Esophagus squamous epithelium (tissue), 5 donors: ENCODE results near the gene DGUOK. TPM values are rescaled to one million over a fixed set of nuclear protein-coding genes. Genes with fewer than 3 reads are reported as not detected.
A peak's percentile ranks its signal among the peaks of the same experiment; 100 is the strongest.

Experiments used
- DNase-seq: peaks from one replicate; lab custom pipeline; 2025; lab: John Stamatoyannopoulos, UW
- H3K27ac ChIP-seq, 4 donors: fragments of 200-600 bp; sonication (generic); one replicate each; pipeline ENCODE4 v1.5.1; 2016 to 2019; ENCODE audit warnings: mild to moderate bottlenecking in 1 of 4
- H3K27me3 ChIP-seq, 4 donors: fragments of 200-600 bp; sonication (generic); 1 replicate in 3 of 4; 2 replicates in 1 of 4; pipeline versions ENCODE4 v1.5.1 to v1.6.0; 2017 to 2021; ENCODE audit warnings: antibody characterized with exemption in 1 of 4
- H3K36me3 ChIP-seq, 3 donors: fragments of 200-600 bp; sonication (generic); one replicate each; pipeline ENCODE4 v1.5.1; 2016 to 2019
- H3K4me1 ChIP-seq, 3 donors: fragments of 200-600 bp; sonication (generic); one replicate each; pipeline ENCODE4 v1.5.1; 2017 to 2019
- H3K4me3 ChIP-seq, 4 donors: fragments of 200-600 bp; sonication (generic); 1 replicate in 3 of 4; 2 replicates in 1 of 4; pipeline ENCODE4 v1.5.1; 2016 to 2019; ENCODE audit warnings: mild to moderate bottlenecking in 2 of 4, moderate library complexity in 1 of 4
- H3K9me3 ChIP-seq, 3 donors: fragments of 200-600 bp; sonication (generic); one replicate each; pipeline ENCODE4 v1.5.1; 2016 to 2019
- CTCF ChIP-seq, 6 experiments: fragments of 450-650 bp in 4 of 6; fragments of 200-600 bp in 2 of 6; sonication (generic) in 2 of 6; IDR thresholded peaks; one replicate each; pipeline ENCODE4 v1.5.1; 2016 to 2019; ENCODE audit warnings: antibody characterized with exemption in 6 of 6, mild to moderate bottlenecking in 4 of 6, moderate library complexity in 4 of 6
- POLR2A ChIP-seq, 4 donors: fragments of 450-650 bp; IDR thresholded peaks; one replicate each; pipeline ENCODE4 v1.6.1; 2017; ENCODE audit warnings: antibody characterized with exemption in 4 of 4, mild to moderate bottlenecking in 4 of 4, moderate library complexity in 3 of 4
- WGBS, 2 donors: methylation state at CpG; one replicate each; pipeline ENCODE4 v1.1.5; 2018; 5-methylcytosine and 5-hydroxymethylcytosine counted together
- intact Hi-C: fragments of 100-400 bp; cut with DNase I; formaldehyde crosslinking; loops from one replicate; pipeline ENCODE4 v1.15.0; 2022
- total RNA-seq, 4 donors: library from RNA; depleted of rRNA; stranded (reverse); fragments of >200 nt; gene quantifications; one replicate each; pipeline ENCODE4 v1.1.0, GENCODE V29; 2016
- donor health status: DM: yes; HTN: yes; CAD: no.

Gene DGUOK
- total RNA-seq, 4 donors from 2014 or later, result 23.5 to 53.4 (median 40.2) TPM

- H3K4me3 ChIP-seq, result peak overlapping the region; percentile 12 to 58 (median 41)
- peaks cover 0 to 10% (median 0%) of the 10 kb centered on the region in 3 donors for H3K4me1 ChIP-seq
- intact Hi-C loops, result no loop called here
- H3K27ac ChIP-seq, result peak overlapping the region; percentile 47 to 86 (median 80)
- H3K27me3 ChIP-seq, result no peaks in the 10 kb centered on the region
- TF ChIP-seq POLR2A (IDR thresholded peaks at IDR 0.05) (no peak), CTCF (IDR thresholded peaks at IDR 0.05) (no peak)
- H3K9me3 ChIP-seq, result no peaks in the 10 kb centered on the region
- DNase-seq, result no peak
- WGBS, 2 donors, result 53 to 65% methylated on average over 13 to 14 of the region's 15 CpGs
- no peaks in the 10 kb centered on the region for H3K36me3 ChIP-seq
Observed at GRCh38 chr2:73896362-73897239, 30.1 kb upstream of the DGUOK start.

- H3K36me3 ChIP-seq, result no peaks in the 10 kb centered on the region
- no peaks in the 10 kb centered on the region for H3K27me3 ChIP-seq
- peaks cover 0 to 10% (median 0%) of the 10 kb centered on the region in 3 donors for H3K4me1 ChIP-seq
- TF ChIP-seq POLR2A (IDR thresholded peaks at IDR 0.05), result no peak
- TF ChIP-seq CTCF (IDR thresholded peaks at IDR 0.05), result no peak
- WGBS, 2 donors, result 100% methylated on average over 1 of the region's 4 CpGs
- peak overlapping the region; percentile 47 to 86 (median 80) for H3K27ac ChIP-seq
- DNase-seq, result no peak
- peak overlapping the region; percentile 12 to 58 (median 41) for H3K4me3 ChIP-seq
- no peaks in the 10 kb centered on the region for H3K9me3 ChIP-seq
- intact Hi-C loops, result no loop called here
Observed at GRCh38 chr2:73897240-73897583, 29.5 kb upstream of the DGUOK start.

GRCh38 chr2:73897934-73898333, 28.7 kb upstream of the DGUOK start:
- no peak for TF ChIP-seq CTCF (IDR thresholded peaks at IDR 0.05)
- TF ChIP-seq POLR2A (IDR thresholded peaks at IDR 0.05), result no peak
- no peak for DNase-seq
- 53 to 68% methylated on average over 6 of the region's 6 CpGs for WGBS, 2 donors
- Histone ChIP-seq H3K36me3 (no peaks in the 10 kb centered on the region), H3K9me3 (no peaks in the 10 kb centered on the region), H3K27me3 (no peaks in the 10 kb centered on the region), H3K4me1 (peaks cover 0 to 10% (median 0%) of the 10 kb centered on the region in 3 donors), H3K4me3 (peak overlapping the region in 3 of 4 donors; percentile 40 to 58 (median 42)), H3K27ac (peak overlapping the region; percentile 47 to 86 (median 80))
- intact Hi-C loops, result no loop called here

- no peak for TF ChIP-seq POLR2A (IDR thresholded peaks at IDR 0.05)
- 77 to 79% methylated on average over 6 to 8 of the region's 8 CpGs for WGBS, 2 donors
- H3K4me3 ChIP-seq, result peak overlapping the region in 3 of 4 donors; percentile 38 to 42 (median 40)
- no peaks in the 10 kb centered on the region for H3K9me3 ChIP-seq
- peak overlapping the region in 3 of 4 donors; percentile 32 to 86 (median 48) for H3K27ac ChIP-seq
- peaks cover 0 to 10% (median 0%) of the 10 kb centered on the region in 3 donors for H3K4me1 ChIP-seq
- intact Hi-C loops, result no loop called here
- no peak for DNase-seq
- no peaks in the 10 kb centered on the region for H3K36me3 ChIP-seq
- no peaks in the 10 kb centered on the region for H3K27me3 ChIP-seq
Observed at GRCh38 chr2:73899801-73900336, 26.8 kb upstream of the DGUOK start.

- Histone ChIP-seq H3K9me3 (no peaks in the 10 kb centered on the region), H3K4me3 (peak overlapping the region in 1 of 4 donors; percentile 9), H3K27me3 (no peaks in the 10 kb centered on the region), H3K4me1 (peaks cover 0 to 10% (median 0%) of the 10 kb centered on the region in 3 donors), H3K27ac (peak overlapping the region in 2 of 4 donors; percentile 14 to 86), H3K36me3 (no peaks in the 10 kb centered on the region)
- no peak for DNase-seq
- TF ChIP-seq POLR2A (IDR thresholded peaks at IDR 0.05), result no peak
- no peak for TF ChIP-seq CTCF (IDR thresholded peaks at IDR 0.05)
- intact Hi-C loops, result no loop called here
- 59 to 73% methylated on average over 3 to 10 of the region's 10 CpGs for WGBS, 2 donors
Observed at GRCh38 chr2:73901143-73901542, 25.5 kb upstream of the DGUOK start.
